Pons (tissue), 1 donor: ENCODE data around the gene WDFY1.
A peak's percentile ranks its signal among the peaks of the same experiment; 100 is the strongest.
"Not testable (repeated sequence)": the region's sequence is repeated elsewhere in the genome, so short reads cannot be mapped to it uniquely, and the experiment has no call there.

ENCODE experiments used
- DNase-seq: peaks from one replicate; pipeline ENCODE4 v3.0.0-alpha.2; 2016; ENCODE audit warnings: low spot score

WDFY1 gene

GRCh38 chr2:223957092-223957851 lies 12.1 kb upstream of the WDFY1 start, which contains the start of gene MRPL44:
Gene MRPL44, plus strand, starts transcription at chr2:223957463. Its CDS starts 10 bp downstream, at chr2:223957473.
- DNase-seq, result peak; percentile 96

GRCh38 chr2:223956300-223956699 lies 11.2 kb upstream of the WDFY1 start:
- DNase-seq, result no peak

- DNase-seq, result no peak
These were observed 9.3 kb upstream of the WDFY1 start for GRCh38 chr2:223954401-223954800.

- DNase-seq, result no peak
These were observed 7.3 kb upstream of the WDFY1 start for GRCh38 chr2:223952280-223952968.

GRCh38 chr2:223950448-223951347 lies 5.6 kb upstream of the WDFY1 start:
- DNase-seq, result no peak

GRCh38 chr2:223949241-223949840 lies 4.2 kb upstream of the WDFY1 start:
- no peak for DNase-seq

GRCh38 chr2:223947711-223948205 lies 2.6 kb upstream of the WDFY1 start:
- DNase-seq, result no peak

GRCh38 chr2:223945755-223946154 lies 620 bp upstream of the WDFY1 start:
- no peak for DNase-seq

GRCh38 chr2:223944166-223944702 lies 901 bp downstream of the WDFY1 start:
- DNase-seq, result no peak

GRCh38 chr2:223943561-223944008 lies 1.6 kb downstream of the WDFY1 start:
- DNase-seq, result peak; percentile 22

GRCh38 chr2:223943135-223943534 lies 2.0 kb downstream of the WDFY1 start:
- no peak for DNase-seq

GRCh38 chr2:223941579-223942277 lies 3.4 kb downstream of the WDFY1 start:
- DNase-seq, result no peak

- DNase-seq, result not testable (repeated sequence)
These were observed 5.7 kb downstream of the WDFY1 start for GRCh38 chr2:223939438-223939837.

- DNase-seq, result no peak
These were observed 7.6 kb downstream of the WDFY1 start for GRCh38 chr2:223937535-223937934.

- no peak for DNase-seq
These were observed 8.2 kb downstream of the WDFY1 start for GRCh38 chr2:223936862-223937326.

GRCh38 chr2:223935459-223936125 lies 9.5 kb downstream of the WDFY1 start:
- DNase-seq, result no peak

GRCh38 chr2:223934870-223935269 lies 10.3 kb downstream of the WDFY1 start:
- no peak for DNase-seq

GRCh38 chr2:223932816-223933800 lies 12.0 kb downstream of the WDFY1 start:
- peak; percentile 46 for DNase-seq
